ENCODE measurements around the gene IL20RA. TPM values are rescaled to one million over a fixed set of nuclear protein-coding genes. Genes with fewer than 3 reads are reported as not detected.
A peak's percentile ranks its signal among the peaks of the same experiment; 100 is the strongest.

Gene IL20RA
- polyA plus RNA-seq, 1 donor (not counting 4 experiments of a cell fraction or from before 2014, with no cell fraction given) = 1.5 TPM

DNA sequence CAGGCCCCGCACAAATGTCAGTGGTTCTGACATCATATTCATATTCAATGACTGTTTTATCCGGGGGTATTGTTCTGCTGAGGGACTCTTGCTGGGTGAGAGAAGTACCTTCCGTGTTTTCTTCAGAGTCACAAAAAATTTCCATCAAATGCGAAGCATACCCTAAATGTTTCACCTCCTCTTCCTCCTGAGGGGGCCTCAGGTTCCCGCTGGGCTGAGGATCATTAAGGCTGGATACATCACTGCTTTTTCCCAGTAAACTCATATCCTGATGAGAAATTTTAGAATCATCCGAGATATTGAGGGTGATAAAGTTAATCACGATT is 42.8 kb downstream of the IL20RA start:
- Histone ChIP-seq H3K9ac (ENCODE audit: control insufficient read depth, extremely low read depth, insufficient read depth, low read length) (no peak overlapping the region), H3K4me1 (ENCODE audit: control insufficient read depth, extremely low read depth, insufficient read depth, low read length) (peaks cover 22% of the 10 kb centered on the region), H3K27me3 (ENCODE audit: control insufficient read depth, extremely low read depth, insufficient read depth, low read length) (no peaks in the 10 kb centered on the region), H2AFZ (ENCODE audit: control insufficient read depth, low read length) (no peak overlapping the region), H3K9me3 (ENCODE audit: control insufficient read depth, low read depth, low read length) (no peaks in the 10 kb centered on the region), H3K9me1 (ENCODE audit: control insufficient read depth, extremely low read depth, insufficient read depth, low read length) (no peaks in the 10 kb centered on the region), H4K20me1 (ENCODE audit: control insufficient read depth, extremely low read depth, insufficient read depth, low read length) (no peaks in the 10 kb centered on the region), H3K79me2 (ENCODE audit: control insufficient read depth, insufficient read depth, low read length) (no peaks in the 10 kb centered on the region), H3K27ac (ENCODE audit: control insufficient read depth, insufficient read depth, low read length) (no peak overlapping the region), H3K4me2 (ENCODE audit: control insufficient read depth, extremely low read depth, insufficient read depth, low read depth, low read length) (no peak overlapping the region), H3K4me3 (ENCODE audit: control insufficient read depth in 2 of 3, extremely low read depth in 1 of 3, insufficient read depth in 2 of 3, low read depth in 1 of 3, low read length in 3 of 3) (no peak overlapping the region), H3K36me3 (ENCODE audit: control insufficient read depth in 2 of 2, extremely low read depth in 1 of 2, insufficient read depth in 2 of 2, low read length in 2 of 2) (no peaks in the 10 kb centered on the region)
- dilution Hi-C loops (cut with MboI; ENCODE audit: extremely low pct_ligation_motif_present, low sequenced_read_pairs) = no loop called here
- DNase-seq (ENCODE audit: low read depth, low spot score) = no peak
- TF ChIP-seq EZH2 (IDR thresholded peaks at IDR 0.05; ENCODE audit: low read length) = no peak
- TF ChIP-seq, protein P1, sequence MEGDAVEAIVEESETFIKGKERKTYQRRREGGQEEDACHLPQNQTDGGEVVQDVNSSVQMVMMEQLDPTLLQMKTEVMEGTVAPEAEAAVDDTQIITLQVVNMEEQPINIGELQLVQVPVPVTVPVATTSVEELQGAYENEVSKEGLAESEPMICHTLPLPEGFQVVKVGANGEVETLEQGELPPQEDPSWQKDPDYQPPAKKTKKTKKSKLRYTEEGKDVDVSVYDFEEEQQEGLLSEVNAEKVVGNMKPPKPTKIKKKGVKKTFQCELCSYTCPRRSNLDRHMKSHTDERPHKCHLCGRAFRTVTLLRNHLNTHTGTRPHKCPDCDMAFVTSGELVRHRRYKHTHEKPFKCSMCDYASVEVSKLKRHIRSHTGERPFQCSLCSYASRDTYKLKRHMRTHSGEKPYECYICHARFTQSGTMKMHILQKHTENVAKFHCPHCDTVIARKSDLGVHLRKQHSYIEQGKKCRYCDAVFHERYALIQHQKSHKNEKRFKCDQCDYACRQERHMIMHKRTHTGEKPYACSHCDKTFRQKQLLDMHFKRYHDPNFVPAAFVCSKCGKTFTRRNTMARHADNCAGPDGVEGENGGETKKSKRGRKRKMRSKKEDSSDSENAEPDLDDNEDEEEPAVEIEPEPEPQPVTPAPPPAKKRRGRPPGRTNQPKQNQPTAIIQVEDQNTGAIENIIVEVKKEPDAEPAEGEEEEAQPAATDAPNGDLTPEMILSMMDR (optimal IDR thresholded peaks at IDR 0.05 in 1 of 3, IDR thresholded peaks at IDR 0.05 in 1 of 3, conservative IDR thresholded peaks at IDR 0.05 in 1 of 3; ENCODE audit: extremely low read depth in 1 of 3, insufficient read depth in 2 of 3, low read length in 3 of 3) = no peak
- FAIRE-seq = peak; percentile 75

DNA sequence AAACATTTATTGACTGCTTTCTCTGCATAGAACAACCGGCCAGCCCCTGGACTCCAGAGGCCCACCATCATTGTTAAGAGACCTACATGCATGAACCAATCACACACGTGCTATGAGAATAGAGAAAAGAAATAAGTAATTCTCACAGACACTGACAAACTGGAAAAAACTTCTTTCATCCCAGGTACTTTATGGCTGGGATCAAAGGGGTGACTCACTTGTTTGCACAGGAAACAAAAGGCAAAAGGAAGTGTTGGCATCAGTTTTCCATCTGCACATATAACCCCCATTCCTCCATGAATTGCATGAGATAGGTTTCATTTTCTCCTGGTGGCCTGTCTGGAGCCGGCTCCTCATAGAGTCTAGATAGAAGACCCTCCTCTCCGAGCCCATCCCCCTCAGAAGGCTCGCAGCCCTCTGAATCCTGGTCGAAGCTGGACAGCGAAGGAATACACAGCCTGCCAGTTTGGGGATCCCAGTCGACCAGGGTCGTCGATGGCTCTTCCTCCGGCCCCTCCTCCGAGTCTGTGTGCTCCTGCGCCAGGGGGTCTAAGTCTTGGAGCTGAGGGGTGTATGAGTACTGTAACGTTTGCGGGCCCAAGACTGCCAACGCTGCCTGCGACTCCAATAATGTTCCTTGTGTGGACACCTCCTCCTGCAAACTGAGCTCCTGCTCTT is 43.3 kb downstream of the IL20RA start:
- H3K9ac ChIP-seq (ENCODE audit: control insufficient read depth, extremely low read depth, insufficient read depth, low read length) = peak overlapping the region; percentile 29

More for the DNA sequence above, 43.3 kb downstream of the IL20RA start:
- H3K9me1 ChIP-seq (ENCODE audit: control insufficient read depth, extremely low read depth, insufficient read depth, low read length) = no peaks in the 10 kb centered on the region
- dilution Hi-C loops (cut with MboI; ENCODE audit: extremely low pct_ligation_motif_present, low sequenced_read_pairs) = no loop called here
- H3K4me2 ChIP-seq (ENCODE audit: control insufficient read depth, extremely low read depth, insufficient read depth, low read depth, low read length) = peak overlapping the region; percentile 69
- no peak overlapping the region for H3K4me3 ChIP-seq (ENCODE audit: control insufficient read depth in 2 of 3, extremely low read depth in 1 of 3, insufficient read depth in 2 of 3, low read depth in 1 of 3, low read length in 3 of 3)
- no peaks in the 10 kb centered on the region for H3K9me3 ChIP-seq (ENCODE audit: control insufficient read depth, low read depth, low read length)
- H3K79me2 ChIP-seq (ENCODE audit: control insufficient read depth, insufficient read depth, low read length) = no peaks in the 10 kb centered on the region
- H3K27ac ChIP-seq (ENCODE audit: control insufficient read depth, insufficient read depth, low read length) = peak overlapping the region; percentile 71
- DNase-seq (ENCODE audit: low read depth, low spot score) = no peak
- no peaks in the 10 kb centered on the region for H3K36me3 ChIP-seq (ENCODE audit: control insufficient read depth in 2 of 2, extremely low read depth in 1 of 2, insufficient read depth in 2 of 2, low read length in 2 of 2)
- H3K4me1 ChIP-seq (ENCODE audit: control insufficient read depth, extremely low read depth, insufficient read depth, low read length) = peaks cover 22% of the 10 kb centered on the region
- H2AFZ ChIP-seq (ENCODE audit: control insufficient read depth, low read length) = no peak overlapping the region
- TF ChIP-seq EZH2 (IDR thresholded peaks at IDR 0.05; ENCODE audit: low read length) = no peak
- TF ChIP-seq, protein P1 (optimal IDR thresholded peaks at IDR 0.05 in 1 of 3, IDR thresholded peaks at IDR 0.05 in 1 of 3, conservative IDR thresholded peaks at IDR 0.05 in 1 of 3; ENCODE audit: extremely low read depth in 1 of 3, insufficient read depth in 2 of 3, low read length in 3 of 3) = no peak
- peak; percentile 88 for FAIRE-seq
- no peaks in the 10 kb centered on the region for H3K27me3 ChIP-seq (ENCODE audit: control insufficient read depth, extremely low read depth, insufficient read depth, low read length)
- no peaks in the 10 kb centered on the region for H4K20me1 ChIP-seq (ENCODE audit: control insufficient read depth, extremely low read depth, insufficient read depth, low read length)
